Gastroesophageal sphincter (tissue), 4 donors: ENCODE data around the gene AHI1. TPM values are rescaled to one million over a fixed set of nuclear protein-coding genes. Genes with fewer than 3 reads are reported as not detected.

Experiments used
- ATAC-seq: fragments of 150-250 bp; one replicate; pipeline ENCODE4 v1.9.1; 2016; ENCODE audit warnings: mild to moderate bottlenecking, moderate library complexity
- H3K27ac ChIP-seq, 4 donors: fragments of 200-600 bp; sonication (generic) in 3 of 4; 1 replicate in 3 of 4; 2 replicates in 1 of 4; pipeline ENCODE4 v1.5.1; 2016 to 2019
- H3K27me3 ChIP-seq: fragments of 200-600 bp; sonication (generic); one replicate; pipeline ENCODE4 v1.5.1; 2019
- H3K36me3 ChIP-seq, 2 donors: fragments of 200-600 bp; sonication (generic); one replicate each; pipeline ENCODE4 v1.5.1; 2019; ENCODE audit warnings: control low read depth in 1 of 2
- H3K4me1 ChIP-seq, 3 donors: fragments of 200-600 bp; sonication (generic); 1 replicate in 2 of 3; 2 replicates in 1 of 3; pipeline ENCODE4 v1.5.1; 2016 to 2019; ENCODE audit warnings: control low read depth in 2 of 3
- H3K4me3 ChIP-seq, 2 donors: fragments of 200-600 bp; sonication (generic); one replicate each; pipeline ENCODE4 v1.5.1; 2019; ENCODE audit warnings: mild to moderate bottlenecking in 1 of 2, moderate library complexity in 1 of 2
- H3K9me3 ChIP-seq, 3 donors: fragments of 200-600 bp; sonication (generic); one replicate each; pipeline ENCODE4 v1.5.1; 2017 to 2019; ENCODE audit warnings: control low read depth in 2 of 3
- CTCF ChIP-seq, 4 experiments: fragments of 200-600 bp in 2 of 4; fragments of 450-650 bp in 2 of 4; sonication (generic) in 1 of 4; IDR thresholded peaks; one replicate each; pipeline ENCODE4 v1.5.1; 2017 to 2019; ENCODE audit warnings: antibody characterized with exemption in 4 of 4, mild to moderate bottlenecking in 2 of 4, moderate library complexity in 2 of 4
- EP300 ChIP-seq: sonication (generic); formaldehyde crosslinking; IDR thresholded peaks from one replicate; pipeline ENCODE4 v1.6.1; 2017; ENCODE audit warnings: antibody characterized with exemption, mild to moderate bottlenecking
- POLR2A ChIP-seq, 2 donors: fragments of 450-650 bp; IDR thresholded peaks; one replicate each; pipeline ENCODE4 v1.6.1; 2017; ENCODE audit warnings: antibody characterized with exemption in 2 of 2, mild to moderate bottlenecking in 2 of 2, moderate library complexity in 1 of 2
- POLR2AphosphoS5 ChIP-seq: sonication (generic); formaldehyde crosslinking; IDR thresholded peaks from one replicate; pipeline ENCODE4 v1.6.1; 2017; ENCODE audit warnings: antibody characterized with exemption
- WGBS, 2 donors: methylation state at CpG; one replicate each; pipeline ENCODE4 v1.1.5; 2018; ENCODE audit warnings: low coverage in 1 of 2; 5-methylcytosine and 5-hydroxymethylcytosine counted together
- total RNA-seq, 4 donors: library from RNA; depleted of rRNA; stranded (reverse); fragments of >200 nt; gene quantifications; one replicate each; pipeline ENCODE4 v1.1.0, GENCODE V29; 2016

AHI1 gene
- total RNA-seq, 4 donors from 2014 or later = 16.7 to 35.9 (median 27.0) TPM

DNA sequence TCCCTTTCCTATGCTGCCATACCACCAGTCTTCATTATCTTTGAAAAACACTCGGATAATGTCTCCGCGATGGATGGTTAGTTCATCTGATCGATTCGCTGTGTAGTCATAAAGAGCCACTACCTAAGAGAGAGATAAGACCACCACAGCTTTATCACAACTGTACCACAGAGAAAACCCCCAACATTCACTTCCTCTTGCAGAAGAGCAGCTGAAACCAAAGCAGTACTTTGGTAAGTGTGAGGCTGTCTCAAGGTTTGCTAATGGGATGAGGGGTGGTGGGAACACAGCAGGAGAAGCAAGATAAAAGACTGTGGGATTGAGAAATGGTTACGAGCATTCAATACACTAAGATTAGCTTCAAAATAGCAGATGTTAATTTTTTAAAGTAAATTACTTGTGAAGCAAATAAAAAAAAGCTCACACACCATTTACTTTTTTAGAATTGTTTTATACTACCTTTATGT is 174.3 kb downstream of the AHI1 start:
- peaks cover 0 to 12% of the 10 kb centered on the region in 2 donors for H3K36me3 ChIP-seq
- no peaks in the 10 kb centered on the region for H3K4me1 ChIP-seq
- H3K4me3 ChIP-seq = no peak overlapping the region
- no peaks in the 10 kb centered on the region for H3K27me3 ChIP-seq
- H3K27ac ChIP-seq = no peak overlapping the region
- WGBS, 2 donors = 79 to 87% methylated on average over 5 to 6 of the region's 6 CpGs
- H3K9me3 ChIP-seq = no peaks in the 10 kb centered on the region
- no peak for TF ChIP-seq EP300
- TF ChIP-seq POLR2AphosphoS5 = no peak
- no peak for TF ChIP-seq CTCF (IDR thresholded peaks at IDR 0.05)
- no peak for TF ChIP-seq POLR2A (IDR thresholded peaks at IDR 0.05)
- no peak for ATAC-seq

DNA sequence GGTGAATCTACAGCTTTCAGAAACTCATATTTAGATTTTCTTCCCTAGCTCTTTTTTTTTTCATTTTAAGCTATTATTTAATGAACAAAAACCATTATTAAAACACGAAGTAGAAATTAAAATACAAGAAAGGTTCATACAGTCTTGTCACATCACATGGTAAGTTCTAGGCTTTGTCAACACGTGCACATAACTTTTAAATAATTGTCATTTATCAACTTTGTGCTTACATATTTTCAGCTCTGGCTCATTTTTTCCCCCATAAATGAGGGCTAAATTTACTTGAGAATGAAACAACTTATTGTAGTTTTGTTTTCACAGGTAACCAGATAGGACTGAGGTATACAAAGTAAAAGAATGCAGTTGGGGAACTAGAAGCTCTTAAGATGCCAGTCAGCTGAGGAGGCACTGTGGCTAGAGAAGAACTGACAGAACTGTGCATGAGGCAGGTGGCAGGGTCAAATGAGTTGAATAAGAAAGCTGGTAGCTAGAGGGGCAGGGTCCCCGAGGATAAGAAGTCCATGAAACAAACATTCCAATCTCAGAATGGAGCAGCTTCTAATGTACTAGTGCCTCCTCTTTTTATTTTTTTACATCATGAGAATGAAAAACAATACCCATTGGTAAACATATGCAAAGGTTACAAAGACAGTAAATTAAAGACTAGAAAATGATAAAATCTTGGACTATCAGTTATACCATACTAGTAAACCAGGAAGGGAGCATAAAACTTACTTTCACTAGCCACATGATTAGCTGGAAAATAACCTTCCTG is 174.9 kb downstream of the AHI1 start:
- 44 to 60% methylated on average over 2 to 3 of the region's 3 CpGs for WGBS, 2 donors
- TF ChIP-seq POLR2A (IDR thresholded peaks at IDR 0.05) (no peak), CTCF (IDR thresholded peaks at IDR 0.05) (no peak), EP300 (no peak), POLR2AphosphoS5 (no peak)
- Histone ChIP-seq H3K27me3 (no peaks in the 10 kb centered on the region), H3K36me3 (peaks cover 0 to 13% of the 10 kb centered on the region in 2 donors), H3K27ac (no peak overlapping the region), H3K4me3 (no peak overlapping the region), H3K9me3 (no peaks in the 10 kb centered on the region), H3K4me1 (no peaks in the 10 kb centered on the region)
- no peak for ATAC-seq

GRCh38 chr6:135320721-135321621 is 176.6 kb downstream of the AHI1 start:
- H3K4me3 ChIP-seq = no peak overlapping the region

GRCh38 chr6:135319819-135320218 is 177.7 kb downstream of the AHI1 start:
- ATAC-seq = no peak
- Histone ChIP-seq H3K9me3 (no peaks in the 10 kb centered on the region), H3K27me3 (no peaks in the 10 kb centered on the region), H3K4me1 (no peaks in the 10 kb centered on the region), H3K27ac (no peak overlapping the region), H3K4me3 (no peak overlapping the region), H3K36me3 (peaks cover 0 to 23% of the 10 kb centered on the region in 2 donors)
- WGBS, 2 donors = 82 to 83% methylated on average over 2 of the region's 2 CpGs
- no peak for TF ChIP-seq POLR2AphosphoS5
- TF ChIP-seq CTCF (IDR thresholded peaks at IDR 0.05) = no peak
- no peak for TF ChIP-seq POLR2A (IDR thresholded peaks at IDR 0.05)
- no peak for TF ChIP-seq EP300

More at GRCh38 chr6:135320721-135321621, 176.6 kb downstream of the AHI1 start:
- Histone ChIP-seq H3K27me3 (no peaks in the 10 kb centered on the region), H3K36me3 (peaks cover 0 to 12% of the 10 kb centered on the region in 2 donors), H3K9me3 (no peaks in the 10 kb centered on the region), H3K27ac (no peak overlapping the region), H3K4me1 (no peaks in the 10 kb centered on the region)
- no peak for ATAC-seq
- WGBS, 2 donors = 70 to 74% methylated on average over 5 to 6 of the region's 8 CpGs
- TF ChIP-seq POLR2A (IDR thresholded peaks at IDR 0.05) (no peak), EP300 (no peak), POLR2AphosphoS5 (no peak), CTCF (IDR thresholded peaks at IDR 0.05) (no peak)
